Limb (tissue), 2 donors: Measurements from ENCODE around the gene AFF2.

Experiments
- DNase-seq, 2 donors: peaks; one replicate each; pipeline ENCODE4 v3.0.0-alpha.2; 2016; ENCODE audit errors: extremely low spot score in 2 of 2

Gene AFF2

GRCh38 chrX:149003863-149004660 is 503.6 kb downstream of the AFF2 start:
- DNase-seq = no peak

- DNase-seq = no peak
Observed at GRCh38 chrX:149004936-149005335, 504.5 kb downstream of the AFF2 start.

GRCh38 chrX:149006235-149006634 is 505.8 kb downstream of the AFF2 start:
- DNase-seq = no peak

- no peak for DNase-seq
Observed at GRCh38 chrX:149007423-149007822, 507.0 kb downstream of the AFF2 start.

GRCh38 chrX:149010013-149010852 is 509.8 kb downstream of the AFF2 start:
- DNase-seq = no peak

- no peak for DNase-seq
Observed at GRCh38 chrX:149010853-149011224, 510.4 kb downstream of the AFF2 start.

- DNase-seq = no peak
Observed at GRCh38 chrX:149013081-149013480, 512.7 kb downstream of the AFF2 start.

GRCh38 chrX:149021159-149021558 is 520.7 kb downstream of the AFF2 start:
- no peak for DNase-seq

- no peak for DNase-seq
Observed at GRCh38 chrX:149022485-149022884, 522.1 kb downstream of the AFF2 start.

- DNase-seq = no peak
Observed at GRCh38 chrX:149032449-149032848, 532.0 kb downstream of the AFF2 start.

- peak in 1 of 2 donors; percentile 2 for DNase-seq
Observed at GRCh38 chrX:149036086-149036485, 535.7 kb downstream of the AFF2 start.

GRCh38 chrX:149037281-149037870 is 537.0 kb downstream of the AFF2 start:
- DNase-seq = no peak

- no peak for DNase-seq
Observed at GRCh38 chrX:149039057-149039456, 538.6 kb downstream of the AFF2 start.

- DNase-seq = no peak
Observed at GRCh38 chrX:149040873-149041535, 540.6 kb downstream of the AFF2 start.

- no peak for DNase-seq
Observed at GRCh38 chrX:149043401-149043800, 543.0 kb downstream of the AFF2 start.

- no peak for DNase-seq
Observed at GRCh38 chrX:149044471-149044870, 544.1 kb downstream of the AFF2 start.

GRCh38 chrX:149045645-149046210 is 545.3 kb downstream of the AFF2 start:
- DNase-seq = no peak
